IPS-11a (cell line): Measurements from ENCODE around the gene TIFAB.

Experiments used
- H3K4me3 ChIP-seq: one replicate; pipeline ENCODE4 v1.5.1; 2013; ENCODE audit warnings: low read depth, low read length, control low read depth

The TIFAB gene

GRCh38 chr5:135482381-135482933 lies 30.3 kb upstream of the TIFAB start:
- no peak overlapping the region for H3K4me3 ChIP-seq

GRCh38 chr5:135481909-135482311 lies 29.8 kb upstream of the TIFAB start:
- H3K4me3 ChIP-seq = no peak overlapping the region

- no peak overlapping the region for H3K4me3 ChIP-seq
Observed at GRCh38 chr5:135481387-135481786, 29.2 kb upstream of the TIFAB start.

- no peak overlapping the region for H3K4me3 ChIP-seq
Observed at GRCh38 chr5:135480511-135480910, 28.4 kb upstream of the TIFAB start.

GRCh38 chr5:135478938-135479337 lies 26.8 kb upstream of the TIFAB start:
- H3K4me3 ChIP-seq = no peak overlapping the region

- H3K4me3 ChIP-seq = no peak overlapping the region
Observed at GRCh38 chr5:135477613-135478066, 25.5 kb upstream of the TIFAB start.

GRCh38 chr5:135476615-135477581 lies 24.7 kb upstream of the TIFAB start:
- H3K4me3 ChIP-seq = no peak overlapping the region

GRCh38 chr5:135473956-135474670 lies 22.0 kb upstream of the TIFAB start:
- no peak overlapping the region for H3K4me3 ChIP-seq

- H3K4me3 ChIP-seq = no peak overlapping the region
Observed at GRCh38 chr5:135472141-135472540, 20.0 kb upstream of the TIFAB start.

- no peak overlapping the region for H3K4me3 ChIP-seq
Observed at GRCh38 chr5:135471726-135472125, 19.6 kb upstream of the TIFAB start.

- no peak overlapping the region for H3K4me3 ChIP-seq
Observed at GRCh38 chr5:135469911-135470310, 17.8 kb upstream of the TIFAB start.

GRCh38 chr5:135468541-135468940 lies 16.4 kb upstream of the TIFAB start:
- no peak overlapping the region for H3K4me3 ChIP-seq

- no peak overlapping the region for H3K4me3 ChIP-seq
Observed at GRCh38 chr5:135467871-135468485, 15.8 kb upstream of the TIFAB start.

- H3K4me3 ChIP-seq = no peak overlapping the region
Observed at GRCh38 chr5:135467051-135467625, 15.0 kb upstream of the TIFAB start.

GRCh38 chr5:135466178-135467050 lies 14.3 kb upstream of the TIFAB start:
- H3K4me3 ChIP-seq = no peak overlapping the region

- H3K4me3 ChIP-seq = no peak overlapping the region
Observed at GRCh38 chr5:135465391-135466122, 13.4 kb upstream of the TIFAB start.

- H3K4me3 ChIP-seq = no peak overlapping the region
Observed at GRCh38 chr5:135462304-135462703, 10.2 kb upstream of the TIFAB start.

GRCh38 chr5:135461481-135462151 lies 9.5 kb upstream of the TIFAB start:
- H3K4me3 ChIP-seq = no peak overlapping the region
